ENCODE results near the gene CHMP1B.

Gene CHMP1B

DNA sequence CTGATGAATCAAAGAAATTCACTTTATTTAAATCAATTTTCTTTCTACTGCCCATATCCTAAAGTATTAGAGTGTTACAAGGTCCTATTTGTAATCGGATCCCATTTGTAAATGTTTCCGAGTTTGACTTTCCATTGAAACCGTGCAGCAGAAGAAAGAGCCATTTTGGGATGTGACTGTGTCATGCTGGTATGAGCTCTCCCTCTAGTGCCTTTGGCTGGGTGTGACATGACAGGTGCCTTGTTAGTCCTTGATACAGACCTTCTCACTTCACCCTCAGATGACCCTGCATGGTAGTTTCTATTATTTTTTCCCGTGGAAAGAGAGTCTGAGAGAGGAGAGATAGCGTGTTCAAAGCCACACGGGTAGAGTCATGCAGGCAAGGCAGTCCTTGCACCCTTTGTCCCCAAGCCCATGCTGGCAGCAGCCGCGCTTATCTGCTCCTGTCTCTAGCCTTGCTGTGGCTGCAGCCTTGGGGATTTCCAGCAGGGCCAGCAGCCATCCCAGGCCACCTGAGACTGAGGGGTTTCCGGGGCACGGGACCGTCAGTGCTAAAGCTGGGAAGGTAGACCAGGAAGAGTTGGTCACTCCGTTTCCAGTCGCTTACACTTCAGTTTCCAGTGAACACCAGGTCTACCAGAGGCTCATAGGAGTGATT, 21.4 kb downstream of the CHMP1B start:
- peak; percentile 59 for TF ChIP-seq CTCF (IDR thresholded peaks at IDR 0.05)

DNA sequence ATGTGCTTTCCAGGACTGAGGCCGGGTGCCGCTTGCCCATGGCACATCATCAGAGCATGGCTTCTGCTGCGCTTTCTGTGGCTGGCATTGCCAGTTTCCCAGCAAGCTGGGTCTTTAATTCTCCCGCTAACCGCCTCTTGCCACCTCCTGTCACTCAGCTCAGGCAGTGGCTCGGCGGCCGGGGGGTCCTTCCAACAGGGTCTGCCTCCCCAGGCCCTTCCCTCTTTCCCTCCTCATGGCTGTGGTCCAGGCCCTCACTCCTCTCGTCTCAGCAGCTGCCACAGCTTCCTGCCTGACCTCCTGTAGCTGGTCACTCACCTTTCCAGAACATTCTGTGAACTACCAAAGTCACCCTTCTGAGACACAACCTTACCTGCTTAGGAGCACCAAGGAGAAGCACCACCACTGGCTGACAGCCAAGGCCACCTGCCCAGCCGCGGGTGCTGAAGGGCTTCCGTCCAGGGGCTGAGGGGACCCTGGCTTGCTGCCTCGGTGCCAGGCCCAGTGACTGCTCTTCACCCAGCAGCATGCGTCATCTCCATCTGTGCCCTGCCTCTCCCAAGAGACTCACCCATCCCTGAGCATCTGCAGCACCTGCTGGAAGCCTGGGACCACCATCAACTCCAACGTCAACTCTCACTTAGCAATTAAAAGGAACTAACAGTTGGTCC, 22.6 kb downstream of the CHMP1B start:
- TF ChIP-seq CTCF (IDR thresholded peaks at IDR 0.05), result no peak

- no peak for TF ChIP-seq CTCF (IDR thresholded peaks at IDR 0.05)
Observed at GRCh38 chr18:11874676-11875075, 23.5 kb downstream of the CHMP1B start.

DNA sequence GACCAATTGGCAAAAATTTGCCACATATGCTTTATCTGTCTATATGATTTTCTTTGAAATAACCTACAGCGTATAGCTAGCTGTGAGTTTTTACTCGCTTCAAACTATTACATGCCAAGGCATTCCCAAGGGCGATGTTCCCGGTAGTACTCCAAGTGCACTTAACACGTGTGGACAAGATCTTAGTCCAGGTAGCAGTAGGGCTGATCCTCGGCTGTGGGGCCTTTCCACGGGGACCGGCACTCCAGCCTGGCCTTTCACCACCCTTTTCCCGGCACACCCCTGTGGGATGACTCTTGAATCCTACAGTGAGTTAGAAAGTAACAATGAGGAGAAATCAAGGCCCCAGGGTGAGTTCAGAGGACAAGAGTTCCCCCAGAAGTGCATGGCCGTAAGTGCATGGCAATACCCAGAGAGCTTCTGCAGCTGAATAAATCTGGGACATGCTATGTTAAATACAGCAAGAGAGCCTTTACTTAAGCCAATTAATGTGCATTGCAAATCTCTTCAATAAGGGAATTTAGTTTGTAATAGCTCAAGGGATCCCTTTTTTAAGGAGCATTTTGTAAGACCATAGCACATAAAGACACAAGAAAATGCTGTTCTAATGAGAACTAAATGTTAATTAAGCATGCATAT, 26.4 kb downstream of the CHMP1B start:
- TF ChIP-seq CTCF (IDR thresholded peaks at IDR 0.05), result no peak

DNA sequence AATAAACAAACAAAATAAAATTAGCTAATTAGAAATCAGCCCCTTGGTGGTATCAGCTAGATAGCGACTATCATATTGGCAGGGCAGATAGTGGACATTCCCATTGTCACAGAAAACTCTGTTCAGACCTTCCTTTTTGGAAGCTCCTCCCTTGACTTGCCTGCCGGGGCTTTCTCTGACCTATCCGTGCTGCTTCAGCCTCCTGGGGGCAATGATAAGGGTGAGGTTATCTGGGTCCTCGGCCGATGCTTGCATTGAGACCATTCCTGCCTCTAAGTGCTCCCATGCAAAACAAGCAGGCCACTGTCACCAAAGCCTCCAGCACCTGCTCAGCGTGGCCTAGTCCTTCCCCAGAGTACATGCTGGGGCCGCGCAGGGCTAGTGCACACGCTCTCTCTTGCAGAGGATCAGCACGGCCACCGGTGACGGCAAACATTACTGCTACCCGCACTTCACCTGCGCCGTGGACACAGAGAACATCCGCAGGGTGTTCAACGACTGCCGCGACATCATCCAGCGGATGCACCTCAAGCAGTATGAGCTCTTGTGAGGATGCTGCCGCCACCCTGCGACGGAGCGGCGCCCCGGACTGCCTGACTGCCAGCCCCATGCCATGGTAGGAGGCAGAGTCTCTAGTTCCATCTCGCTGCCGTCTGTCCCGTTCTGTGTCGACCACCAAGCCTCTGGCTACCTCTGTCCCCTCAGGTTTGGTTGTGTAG, 29.5 kb downstream of the CHMP1B start:
- TF ChIP-seq CTCF (IDR thresholded peaks at IDR 0.05), result no peak

DNA sequence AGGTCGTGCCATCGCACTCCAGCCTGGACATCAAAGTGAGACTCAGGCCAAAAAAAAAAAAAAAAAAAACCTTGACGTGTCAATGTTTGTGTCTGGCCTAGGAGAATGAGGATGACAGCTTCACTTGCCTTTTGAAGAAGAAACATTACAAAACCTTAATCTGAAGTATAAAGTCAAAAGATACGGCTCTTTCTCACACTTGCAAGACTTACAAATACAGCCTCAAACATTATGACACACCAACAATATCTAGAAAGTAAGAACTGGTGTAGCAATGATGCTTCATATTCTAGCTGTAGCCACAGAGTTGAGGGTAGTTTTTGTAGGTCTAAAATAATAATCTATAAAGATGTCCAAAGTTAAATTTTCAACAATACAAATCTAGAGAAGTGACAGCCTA, 31.4 kb downstream of the CHMP1B start:
- no peak for TF ChIP-seq CTCF (IDR thresholded peaks at IDR 0.05)

GRCh38 chr18:11883153-11883552, 31.9 kb downstream of the CHMP1B start:
- no peak for TF ChIP-seq CTCF (IDR thresholded peaks at IDR 0.05)
